ENCODE measurements around the gene FAAH.

Gene FAAH

DNA sequence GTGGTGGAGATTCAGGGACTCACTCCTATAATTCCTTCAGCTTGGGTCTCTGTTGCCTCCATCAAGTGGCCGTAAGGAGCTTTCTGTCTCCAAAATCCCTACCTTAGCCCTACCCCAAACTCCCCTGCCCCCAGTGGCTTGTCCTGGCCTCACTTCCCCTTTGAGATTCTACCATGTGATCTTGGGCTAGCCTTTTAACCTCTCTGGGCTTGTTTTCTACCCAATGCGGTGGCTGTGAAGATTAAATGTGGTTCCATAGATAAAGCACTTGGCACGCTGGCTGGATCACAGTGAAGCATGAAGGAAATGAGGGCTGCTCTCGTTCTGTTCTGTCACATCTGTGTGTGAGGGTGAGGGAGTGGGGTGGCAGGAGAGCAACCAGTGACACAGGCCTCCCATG, 43.6 kb downstream of the FAAH start:
- no peak for TF ChIP-seq EGR1 (IDR thresholded peaks at IDR 0.05)
- TF ChIP-seq ZBTB7A (IDR thresholded peaks at IDR 0.05; ENCODE audit: low read depth), result no peak
- no peak for TF ChIP-seq CEBPB (IDR thresholded peaks at IDR 0.05)

GRCh38 chr1:46438346-46438745, 44.2 kb downstream of the FAAH start:
- TF ChIP-seq, protein P1, sequence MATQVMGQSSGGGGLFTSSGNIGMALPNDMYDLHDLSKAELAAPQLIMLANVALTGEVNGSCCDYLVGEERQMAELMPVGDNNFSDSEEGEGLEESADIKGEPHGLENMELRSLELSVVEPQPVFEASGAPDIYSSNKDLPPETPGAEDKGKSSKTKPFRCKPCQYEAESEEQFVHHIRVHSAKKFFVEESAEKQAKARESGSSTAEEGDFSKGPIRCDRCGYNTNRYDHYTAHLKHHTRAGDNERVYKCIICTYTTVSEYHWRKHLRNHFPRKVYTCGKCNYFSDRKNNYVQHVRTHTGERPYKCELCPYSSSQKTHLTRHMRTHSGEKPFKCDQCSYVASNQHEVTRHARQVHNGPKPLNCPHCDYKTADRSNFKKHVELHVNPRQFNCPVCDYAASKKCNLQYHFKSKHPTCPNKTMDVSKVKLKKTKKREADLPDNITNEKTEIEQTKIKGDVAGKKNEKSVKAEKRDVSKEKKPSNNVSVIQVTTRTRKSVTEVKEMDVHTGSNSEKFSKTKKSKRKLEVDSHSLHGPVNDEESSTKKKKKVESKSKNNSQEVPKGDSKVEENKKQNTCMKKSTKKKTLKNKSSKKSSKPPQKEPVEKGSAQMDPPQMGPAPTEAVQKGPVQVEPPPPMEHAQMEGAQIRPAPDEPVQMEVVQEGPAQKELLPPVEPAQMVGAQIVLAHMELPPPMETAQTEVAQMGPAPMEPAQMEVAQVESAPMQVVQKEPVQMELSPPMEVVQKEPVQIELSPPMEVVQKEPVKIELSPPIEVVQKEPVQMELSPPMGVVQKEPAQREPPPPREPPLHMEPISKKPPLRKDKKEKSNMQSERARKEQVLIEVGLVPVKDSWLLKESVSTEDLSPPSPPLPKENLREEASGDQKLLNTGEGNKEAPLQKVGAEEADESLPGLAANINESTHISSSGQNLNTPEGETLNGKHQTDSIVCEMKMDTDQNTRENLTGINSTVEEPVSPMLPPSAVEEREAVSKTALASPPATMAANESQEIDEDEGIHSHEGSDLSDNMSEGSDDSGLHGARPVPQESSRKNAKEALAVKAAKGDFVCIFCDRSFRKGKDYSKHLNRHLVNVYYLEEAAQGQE (IDR thresholded peaks at IDR 0.05; ENCODE audit: low read depth), result no peak
- TF ChIP-seq, protein P2, sequence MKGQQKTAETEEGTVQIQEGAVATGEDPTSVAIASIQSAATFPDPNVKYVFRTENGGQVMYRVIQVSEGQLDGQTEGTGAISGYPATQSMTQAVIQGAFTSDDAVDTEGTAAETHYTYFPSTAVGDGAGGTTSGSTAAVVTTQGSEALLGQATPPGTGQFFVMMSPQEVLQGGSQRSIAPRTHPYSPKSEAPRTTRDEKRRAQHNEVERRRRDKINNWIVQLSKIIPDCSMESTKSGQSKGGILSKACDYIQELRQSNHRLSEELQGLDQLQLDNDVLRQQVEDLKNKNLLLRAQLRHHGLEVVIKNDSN (IDR thresholded peaks at IDR 0.05), result no peak
- TF ChIP-seq NFIC (IDR thresholded peaks at IDR 0.05), result no peak
- no peak for TF ChIP-seq YY1 (IDR thresholded peaks at IDR 0.05; ENCODE audit: low read depth)
- TF ChIP-seq CREB1 (IDR thresholded peaks at IDR 0.05; ENCODE audit: low read depth), result no peak
- TF ChIP-seq TEAD4 (IDR thresholded peaks at IDR 0.05), result no peak
- no peak for TF ChIP-seq TCF12 (IDR thresholded peaks at IDR 0.05; ENCODE audit: low read depth)
- TF ChIP-seq TAF1 (IDR thresholded peaks at IDR 0.05; ENCODE audit: low read depth), result no peak
- no peak for TF ChIP-seq RAD21 (IDR thresholded peaks at IDR 0.05; ENCODE audit: low read depth)

DNA sequence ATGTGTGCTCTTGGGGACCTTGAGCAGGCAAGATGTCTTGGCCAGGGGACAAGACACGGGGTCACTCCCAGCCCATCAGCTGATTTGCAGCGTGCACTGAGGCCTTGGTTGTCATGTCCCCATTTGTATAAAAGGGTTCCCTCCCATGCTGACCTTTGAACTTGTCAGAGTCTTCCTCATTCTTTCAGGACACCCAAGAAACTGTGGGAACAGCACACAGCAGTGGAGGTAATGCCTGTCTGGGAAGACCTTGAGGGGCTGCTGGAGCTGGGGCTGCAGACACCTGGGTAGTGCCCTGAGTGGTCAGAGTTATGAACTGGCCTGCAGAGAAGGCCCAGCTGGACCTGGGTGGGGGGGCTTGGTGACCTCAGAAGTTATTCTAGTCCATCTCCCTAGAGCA, 46.4 kb downstream of the FAAH start:
- no peak for TF ChIP-seq CEBPB (IDR thresholded peaks at IDR 0.05)
- no peak for TF ChIP-seq TCF12 (IDR thresholded peaks at IDR 0.05; ENCODE audit: low read depth)
- no peak for TF ChIP-seq TAF1 (IDR thresholded peaks at IDR 0.05; ENCODE audit: low read depth)
- TF ChIP-seq CREB1 (IDR thresholded peaks at IDR 0.05; ENCODE audit: low read depth), result no peak
- TF ChIP-seq YY1 (IDR thresholded peaks at IDR 0.05; ENCODE audit: low read depth), result no peak

DNA sequence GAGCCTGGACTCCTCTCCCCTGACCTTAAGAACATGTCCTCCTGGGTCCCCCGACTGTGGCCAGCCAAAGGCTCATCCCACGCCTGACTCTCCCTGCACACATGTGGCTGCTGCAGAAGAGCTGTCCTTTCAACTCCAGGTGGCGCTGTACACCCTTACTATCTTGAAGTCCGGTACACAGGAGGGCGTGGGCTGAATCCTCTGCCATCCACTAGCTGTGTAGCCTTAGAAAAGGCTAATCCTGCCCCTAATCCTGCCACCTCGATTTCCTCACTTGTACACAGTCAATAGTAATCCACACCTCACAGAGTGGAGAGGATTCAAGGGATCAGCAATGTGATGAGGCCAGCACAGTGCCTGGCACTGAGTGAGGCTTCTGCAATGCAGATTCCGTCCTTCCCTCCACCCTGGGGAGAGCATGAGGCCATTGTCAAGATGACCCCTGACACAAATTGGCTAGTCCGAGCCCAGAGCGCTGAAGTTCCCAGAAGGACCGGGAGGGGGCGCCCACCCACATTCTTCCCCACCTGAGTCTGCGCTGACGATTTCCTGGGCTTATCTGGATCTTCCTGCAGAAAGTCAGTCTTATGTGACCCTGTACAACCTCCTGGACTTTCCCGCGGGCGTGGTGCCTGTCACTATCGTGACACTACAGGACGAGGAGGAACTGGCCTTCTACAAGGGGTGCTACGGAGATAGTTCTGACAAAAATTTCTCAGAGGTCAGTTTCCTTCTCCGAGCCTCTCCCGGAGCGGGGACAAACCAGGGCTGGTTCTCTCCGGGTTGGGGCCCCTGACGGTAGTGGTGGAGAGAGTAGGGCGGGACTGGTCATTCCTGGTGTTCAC, 48.4 kb downstream of the FAAH start:
- no peak for TF ChIP-seq ZBTB7A (IDR thresholded peaks at IDR 0.05; ENCODE audit: low read depth)
- TF ChIP-seq TEAD4 (IDR thresholded peaks at IDR 0.05), result peak; percentile 70
- TF ChIP-seq, protein P2 (IDR thresholded peaks at IDR 0.05), result no peak
- no peak for TF ChIP-seq CEBPB (IDR thresholded peaks at IDR 0.05)
- TF ChIP-seq FOXM1 (IDR thresholded peaks at IDR 0.05; ENCODE audit: borderline replicate concordance, low read depth), result no peak
- no peak; the same call in 1 of the 2 replicates for TF ChIP-seq TCF12 (IDR thresholded peaks at IDR 0.05; ENCODE audit: low read depth)
- peak; percentile 82 for TF ChIP-seq RAD21 (IDR thresholded peaks at IDR 0.05; ENCODE audit: low read depth)
- peak; percentile 37 for TF ChIP-seq MAX (IDR thresholded peaks at IDR 0.05)
- TF ChIP-seq EP300 (IDR thresholded peaks at IDR 0.05; ENCODE audit: borderline replicate concordance), result no peak
- TF ChIP-seq TAF1 (IDR thresholded peaks at IDR 0.05; ENCODE audit: low read depth), result no peak
- no peak for TF ChIP-seq NFIC (IDR thresholded peaks at IDR 0.05)
- no peak for TF ChIP-seq YY1 (IDR thresholded peaks at IDR 0.05; ENCODE audit: low read depth)
- TF ChIP-seq, protein P1 (IDR thresholded peaks at IDR 0.05; ENCODE audit: low read depth), result no peak
- no peak for TF ChIP-seq CREB1 (IDR thresholded peaks at IDR 0.05; ENCODE audit: low read depth)
- TF ChIP-seq EGR1 (IDR thresholded peaks at IDR 0.05), result no peak

GRCh38 chr1:46444466-46444865, 50.3 kb downstream of the FAAH start:
- TF ChIP-seq MAX (IDR thresholded peaks at IDR 0.05), result no peak
- TF ChIP-seq EGR1 (IDR thresholded peaks at IDR 0.05), result no peak
- TF ChIP-seq, protein P1 (IDR thresholded peaks at IDR 0.05; ENCODE audit: low read depth), result no peak
- no peak for TF ChIP-seq FOXM1 (IDR thresholded peaks at IDR 0.05; ENCODE audit: borderline replicate concordance, low read depth)
- no peak for TF ChIP-seq RAD21 (IDR thresholded peaks at IDR 0.05; ENCODE audit: low read depth)
- TF ChIP-seq CREB1 (IDR thresholded peaks at IDR 0.05; ENCODE audit: low read depth), result no peak
